ENCODE results near the gene AIFM1. TPM values are rescaled to one million over a fixed set of nuclear protein-coding genes. Genes with fewer than 3 reads are reported as not detected.
A peak's percentile ranks its signal among the peaks of the same experiment; 100 is the strongest.

AIFM1 gene
- total RNA-seq, 1 donor from 2014 or later, result 31.3 TPM

- Mint-ChIP-seq H3K4me3 (no peak overlapping the region), H3K4me1 (peaks cover 10% of the 10 kb centered on the region), H3K27ac (peak overlapping the region; percentile 92), H3K9me3 (peaks cover 7% of the 10 kb centered on the region), H3K36me3 (no peaks in the 10 kb centered on the region), H3K27me3 (ENCODE audit: low read depth) (no peaks in the 10 kb centered on the region)
- no peak for TF ChIP-seq CTCF (IDR thresholded peaks at IDR 0.05; ENCODE audit: unreplicated experiment)
- peak in 1 of 2 experiments; percentile 40 for DNase-seq (ENCODE audit: low spot score in 2 of 2, unreplicated experiment in 2 of 2)
Observed at GRCh38 chrX:130097507-130098209, 68.0 kb downstream of the AIFM1 start.

- DNase-seq (ENCODE audit: low spot score in 2 of 2, unreplicated experiment in 2 of 2), result no peak
- Mint-ChIP-seq H3K27ac (no peak overlapping the region), H3K9me3 (peaks cover 2% of the 10 kb centered on the region), H3K4me1 (peaks cover 13% of the 10 kb centered on the region), H3K27me3 (ENCODE audit: low read depth) (no peaks in the 10 kb centered on the region), H3K36me3 (no peaks in the 10 kb centered on the region), H3K4me3 (no peak overlapping the region)
- no peak for TF ChIP-seq CTCF (IDR thresholded peaks at IDR 0.05; ENCODE audit: unreplicated experiment)
Observed at GRCh38 chrX:130095249-130096030, 70.2 kb downstream of the AIFM1 start.

GRCh38 chrX:130094696-130095095 lies 70.9 kb downstream of the AIFM1 start:
- H3K27me3 Mint-ChIP-seq (ENCODE audit: low read depth), result no peaks in the 10 kb centered on the region
- peaks cover 13% of the 10 kb centered on the region for H3K4me1 Mint-ChIP-seq
- TF ChIP-seq CTCF (IDR thresholded peaks at IDR 0.05; ENCODE audit: unreplicated experiment), result no peak
- H3K36me3 Mint-ChIP-seq, result no peaks in the 10 kb centered on the region
- no peak overlapping the region for H3K4me3 Mint-ChIP-seq
- H3K9me3 Mint-ChIP-seq, result peaks cover 4% of the 10 kb centered on the region
- H3K27ac Mint-ChIP-seq, result no peak overlapping the region
- DNase-seq (ENCODE audit: low spot score in 2 of 2, unreplicated experiment in 2 of 2), result no peak

- Mint-ChIP-seq H3K9me3 (peaks cover 4% of the 10 kb centered on the region), H3K27ac (no peak overlapping the region), H3K4me3 (no peak overlapping the region), H3K27me3 (ENCODE audit: low read depth) (no peaks in the 10 kb centered on the region), H3K36me3 (peaks cover 2% of the 10 kb centered on the region), H3K4me1 (peaks cover 8% of the 10 kb centered on the region)
- no peak for TF ChIP-seq CTCF (IDR thresholded peaks at IDR 0.05; ENCODE audit: unreplicated experiment)
- DNase-seq (ENCODE audit: low spot score in 2 of 2, unreplicated experiment in 2 of 2), result no peak
Observed at GRCh38 chrX:130093271-130093670, 72.4 kb downstream of the AIFM1 start.

GRCh38 chrX:130091980-130092522 lies 73.6 kb downstream of the AIFM1 start:
- TF ChIP-seq CTCF (IDR thresholded peaks at IDR 0.05; ENCODE audit: unreplicated experiment), result no peak
- Mint-ChIP-seq H3K36me3 (peaks cover 6% of the 10 kb centered on the region), H3K27ac (no peak overlapping the region)

More at GRCh38 chrX:130091980-130092522, 73.6 kb downstream of the AIFM1 start:
- Mint-ChIP-seq H3K9me3 (peaks cover 9% of the 10 kb centered on the region), H3K4me3 (no peak overlapping the region), H3K4me1 (peaks cover 4% of the 10 kb centered on the region), H3K27me3 (ENCODE audit: low read depth) (no peaks in the 10 kb centered on the region)
- DNase-seq (ENCODE audit: low spot score in 2 of 2, unreplicated experiment in 2 of 2), result no peak
